GM19328 (cell line): Measurements from ENCODE around the gene HOXD10.

Experiments
- ATAC-seq: cut with Tn5 transposase; IDR thresholded peaks from one replicate; pipeline ENCODE4 v1.9.1; 2021; ENCODE audit warnings: mild to moderate bottlenecking, moderate library complexity; ENCODE audit not compliant: unreplicated experiment

HOXD10 gene

GRCh38 chr2:176121190-176122051, 4.8 kb downstream of the HOXD10 start:
- ATAC-seq, result no peak

- no peak for ATAC-seq
Observed at GRCh38 chr2:176122052-176122682, 5.6 kb downstream of the HOXD10 start.

GRCh38 chr2:176122683-176123410, 6.3 kb downstream of the HOXD10 start, which contains the start of gene HOXD9:
HOXD9 (plus strand) TSS chr2:176122719; CDS start chr2:176122769, 50 bp downstream.
- ATAC-seq, result no peak

GRCh38 chr2:176123411-176124109, 7.0 kb downstream of the HOXD10 start:
- no peak for ATAC-seq

GRCh38 chr2:176124110-176124946, 7.8 kb downstream of the HOXD10 start:
- no peak for ATAC-seq

GRCh38 chr2:176124947-176125771, 8.6 kb downstream of the HOXD10 start:
- ATAC-seq, result no peak

- no peak for ATAC-seq
Observed at GRCh38 chr2:176125772-176126054, 9.1 kb downstream of the HOXD10 start.

GRCh38 chr2:176126929-176127773, 10.6 kb downstream of the HOXD10 start:
- ATAC-seq, result no peak

- ATAC-seq, result no peak
Observed at GRCh38 chr2:176127774-176128072, 11.1 kb downstream of the HOXD10 start.

- no peak for ATAC-seq
Observed at GRCh38 chr2:176128172-176128981, 11.8 kb downstream of the HOXD10 start.

GRCh38 chr2:176128982-176129796, 12.6 kb downstream of the HOXD10 start, which contains the start of gene HOXD8:
HOXD8 (plus strand) TSS chr2:176129705; CDS start chr2:176130367, 662 bp downstream.
- ATAC-seq, result no peak

- no peak for ATAC-seq
Observed at GRCh38 chr2:176129813-176130146, 13.2 kb downstream of the HOXD10 start.

- ATAC-seq, result no peak
Observed at GRCh38 chr2:176130147-176130956, 13.8 kb downstream of the HOXD10 start.

GRCh38 chr2:176130957-176131847, 14.6 kb downstream of the HOXD10 start:
- no peak for ATAC-seq

GRCh38 chr2:176131848-176132158, 15.2 kb downstream of the HOXD10 start:
- no peak for ATAC-seq
